ENCODE results near the gene CHST3.
"Not testable (repeated sequence)": the region's sequence is repeated elsewhere in the genome, so short reads cannot be mapped to it uniquely, and the experiment has no call there.

The CHST3 gene

GRCh38 chr10:71957546-71958275, 6.5 kb upstream of the CHST3 start:
- Histone ChIP-seq H3K9ac (ENCODE audit: low read length) (no peak overlapping the region), H3K4me3 (ENCODE audit: low read depth in 1 of 2, low read length in 2 of 2) (no peak overlapping the region), H3K36me3 (ENCODE audit: insufficient read depth, low read length) (no peaks in the 10 kb centered on the region), H3K4me1 (ENCODE audit: insufficient read depth, low read length) (no peaks in the 10 kb centered on the region), H3K27me3 (ENCODE audit: control insufficient read depth in 1 of 2, insufficient read depth in 2 of 2, low read length in 2 of 2) (no peaks in the 10 kb centered on the region), H3K9me3 (ENCODE audit: low read length) (peaks cover 4% of the 10 kb centered on the region), H3K27ac (ENCODE audit: low read depth, low read length) (no peak overlapping the region)

DNA sequence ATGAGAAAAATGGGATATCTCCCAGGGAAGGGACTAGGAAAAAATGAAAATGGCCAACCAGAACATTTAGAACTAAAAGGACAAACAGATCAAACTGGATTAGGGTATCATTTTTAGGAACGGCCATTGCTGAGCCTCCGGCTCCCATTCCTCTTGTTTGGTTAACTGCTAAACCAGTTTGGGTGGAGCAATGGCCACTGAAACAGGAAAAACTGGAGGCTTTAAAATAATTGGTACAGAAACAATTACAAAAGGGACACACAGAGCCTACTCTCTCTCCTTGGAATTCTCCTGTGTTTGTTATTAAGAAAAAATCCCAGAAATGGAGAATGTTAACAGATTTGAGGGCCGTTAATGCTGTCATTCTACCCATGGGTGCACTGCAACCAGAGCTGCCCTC, 4.7 kb upstream of the CHST3 start:
- H3K27ac ChIP-seq (ENCODE audit: low read depth, low read length), result no peak overlapping the region
- H3K4me1 ChIP-seq (ENCODE audit: insufficient read depth, low read length), result peaks cover 7% of the 10 kb centered on the region
- no peak overlapping the region for H3K4me3 ChIP-seq (ENCODE audit: low read depth in 1 of 2, low read length in 2 of 2)
- H3K9me3 ChIP-seq (ENCODE audit: low read length), result peaks cover 4% of the 10 kb centered on the region
- H3K9ac ChIP-seq (ENCODE audit: low read length), result no peak overlapping the region
- H3K27me3 ChIP-seq (ENCODE audit: control insufficient read depth in 1 of 2, insufficient read depth in 2 of 2, low read length in 2 of 2), result no peaks in the 10 kb centered on the region
- H3K36me3 ChIP-seq (ENCODE audit: insufficient read depth, low read length), result no peaks in the 10 kb centered on the region

GRCh38 chr10:71961831-71962230, 2.4 kb upstream of the CHST3 start:
- no peak overlapping the region for H3K9ac ChIP-seq (ENCODE audit: low read length)
- H3K27me3 ChIP-seq (ENCODE audit: control insufficient read depth in 1 of 2, insufficient read depth in 2 of 2, low read length in 2 of 2), result no peaks in the 10 kb centered on the region
- H3K4me3 ChIP-seq (ENCODE audit: low read depth in 1 of 2, low read length in 2 of 2), result no peak overlapping the region
- no peaks in the 10 kb centered on the region for H3K9me3 ChIP-seq (ENCODE audit: low read length)
- peaks cover 24% of the 10 kb centered on the region for H3K4me1 ChIP-seq (ENCODE audit: insufficient read depth, low read length)
- no peak overlapping the region for H3K27ac ChIP-seq (ENCODE audit: low read depth, low read length)
- H3K36me3 ChIP-seq (ENCODE audit: insufficient read depth, low read length), result no peaks in the 10 kb centered on the region

- Histone ChIP-seq H3K27ac (ENCODE audit: low read depth, low read length) (peak overlapping the region; percentile 91), H3K4me1 (ENCODE audit: insufficient read depth, low read length) (peaks cover 26% of the 10 kb centered on the region), H3K36me3 (ENCODE audit: insufficient read depth, low read length) (no peaks in the 10 kb centered on the region), H3K9ac (ENCODE audit: low read length) (peak overlapping the region; percentile 98), H3K27me3 (ENCODE audit: control insufficient read depth in 1 of 2, insufficient read depth in 2 of 2, low read length in 2 of 2) (no peaks in the 10 kb centered on the region), H3K9me3 (ENCODE audit: low read length) (no peaks in the 10 kb centered on the region), H3K4me3 (ENCODE audit: low read depth in 1 of 2, low read length in 2 of 2) (no peak overlapping the region)
Measured at GRCh38 chr10:71962901-71963300, 1.3 kb upstream of the CHST3 start.

DNA sequence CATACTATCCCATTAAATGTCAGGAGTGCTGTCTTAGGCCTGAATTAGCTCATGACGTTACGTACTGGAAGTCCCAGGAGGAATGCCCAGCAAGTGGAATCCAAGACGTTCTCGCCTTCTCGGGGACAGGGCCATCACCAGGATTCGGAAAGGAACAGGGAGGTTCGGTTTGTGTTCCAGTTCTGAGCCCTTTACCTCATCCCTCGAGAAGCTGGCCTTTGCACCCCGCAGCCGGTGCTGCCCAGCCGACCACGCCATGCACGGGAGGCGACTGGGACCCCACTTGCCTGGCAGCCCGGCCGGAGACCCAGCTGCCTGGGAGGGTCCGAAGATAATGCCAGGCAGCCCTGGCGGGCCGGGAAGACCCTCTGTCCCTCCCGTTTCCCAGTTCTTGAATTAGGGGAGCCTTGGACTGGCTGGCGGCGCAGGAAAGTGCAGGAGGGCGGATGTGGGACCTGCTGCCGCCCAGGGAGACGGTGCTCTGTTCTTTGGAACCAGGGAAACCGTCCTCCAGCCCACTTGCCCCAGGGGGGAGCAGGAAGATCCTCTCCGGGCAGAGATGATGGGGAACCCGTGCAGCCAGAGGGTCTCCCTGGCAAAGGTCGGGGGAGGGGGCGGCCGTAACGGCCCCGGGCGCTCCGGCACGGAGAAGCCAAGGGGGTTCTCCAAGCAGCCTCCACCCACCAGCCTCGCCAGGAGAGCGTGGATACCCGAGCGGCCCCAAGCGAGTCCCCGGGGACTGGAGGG, 671 bp upstream of the CHST3 start:
- peaks cover 31% of the 10 kb centered on the region for H3K4me1 ChIP-seq (ENCODE audit: insufficient read depth, low read length)

DNA sequence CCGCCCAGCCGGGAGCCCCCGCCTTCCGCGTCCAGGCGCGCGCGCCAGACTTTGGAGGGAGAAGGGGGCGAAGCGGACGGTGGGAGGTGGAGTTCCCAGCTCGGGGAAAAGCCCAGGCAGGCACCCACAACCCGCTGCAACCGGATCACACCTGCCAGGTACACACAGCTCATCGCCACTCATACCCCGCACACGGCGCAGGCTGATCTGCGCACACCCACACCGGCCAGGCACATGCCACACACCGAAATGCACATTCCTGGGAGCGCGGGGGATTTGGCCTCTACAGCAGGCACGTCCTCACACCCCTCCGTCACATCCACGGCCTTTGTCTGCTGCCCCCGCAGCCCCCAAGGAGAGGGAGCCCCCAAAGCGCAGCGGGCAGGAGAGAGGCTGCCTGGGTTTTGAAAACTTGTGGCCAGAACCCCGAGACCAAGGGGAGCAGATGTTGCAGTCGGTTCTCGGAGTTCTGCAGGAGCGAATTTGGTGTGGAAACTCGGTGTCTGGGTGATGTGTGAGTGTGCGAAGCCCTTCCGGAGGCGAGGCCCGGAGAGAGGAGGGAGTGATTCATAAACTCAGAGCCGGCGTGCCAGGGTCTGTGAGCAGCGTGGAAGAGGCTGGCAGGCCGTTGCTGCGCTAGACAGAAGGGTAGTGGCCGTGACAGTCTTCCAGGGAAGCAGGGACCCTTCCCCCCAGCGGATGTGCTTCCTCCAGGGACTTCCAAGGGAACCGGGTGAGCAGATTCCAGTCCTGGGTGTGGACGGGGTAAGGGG, 734 bp downstream of the CHST3 start:
- Histone ChIP-seq H3K36me3 (ENCODE audit: insufficient read depth, low read length) (peaks cover 4% of the 10 kb centered on the region), H3K9me3 (ENCODE audit: low read length) (no peaks in the 10 kb centered on the region), H3K4me3 (ENCODE audit: low read depth in 1 of 2, low read length in 2 of 2) (peak overlapping the region; percentile 70 to 94), H3K9ac (ENCODE audit: low read length) (peak overlapping the region; percentile 98), H3K4me1 (ENCODE audit: insufficient read depth, low read length) (peaks cover 45% of the 10 kb centered on the region), H3K27ac (ENCODE audit: low read depth, low read length) (peak overlapping the region; percentile 91), H3K27me3 (ENCODE audit: control insufficient read depth in 1 of 2, insufficient read depth in 2 of 2, low read length in 2 of 2) (no peaks in the 10 kb centered on the region)

More for the DNA sequence above, 671 bp upstream of the CHST3 start:
- Histone ChIP-seq H3K9ac (ENCODE audit: low read length) (peak overlapping the region; percentile 98), H3K27ac (ENCODE audit: low read depth, low read length) (peak overlapping the region; percentile 91), H3K27me3 (ENCODE audit: control insufficient read depth in 1 of 2, insufficient read depth in 2 of 2, low read length in 2 of 2) (no peaks in the 10 kb centered on the region), H3K4me3 (ENCODE audit: low read depth in 1 of 2, low read length in 2 of 2) (peak overlapping the region; percentile 70 to 94), H3K9me3 (ENCODE audit: low read length) (no peaks in the 10 kb centered on the region), H3K36me3 (ENCODE audit: insufficient read depth, low read length) (no peaks in the 10 kb centered on the region)

GRCh38 chr10:71965623-71966022, 1.4 kb downstream of the CHST3 start:
- Histone ChIP-seq H3K9me3 (ENCODE audit: low read length) (no peaks in the 10 kb centered on the region), H3K4me1 (ENCODE audit: insufficient read depth, low read length) (peaks cover 52% of the 10 kb centered on the region), H3K4me3 (ENCODE audit: low read depth in 1 of 2, low read length in 2 of 2) (peak overlapping the region; percentile 70 to 94), H3K27ac (ENCODE audit: low read depth, low read length) (peak overlapping the region; percentile 91), H3K27me3 (ENCODE audit: control insufficient read depth in 1 of 2, insufficient read depth in 2 of 2, low read length in 2 of 2) (no peaks in the 10 kb centered on the region), H3K36me3 (ENCODE audit: insufficient read depth, low read length) (peaks cover 4% of the 10 kb centered on the region), H3K9ac (ENCODE audit: low read length) (peak overlapping the region; percentile 98)

DNA sequence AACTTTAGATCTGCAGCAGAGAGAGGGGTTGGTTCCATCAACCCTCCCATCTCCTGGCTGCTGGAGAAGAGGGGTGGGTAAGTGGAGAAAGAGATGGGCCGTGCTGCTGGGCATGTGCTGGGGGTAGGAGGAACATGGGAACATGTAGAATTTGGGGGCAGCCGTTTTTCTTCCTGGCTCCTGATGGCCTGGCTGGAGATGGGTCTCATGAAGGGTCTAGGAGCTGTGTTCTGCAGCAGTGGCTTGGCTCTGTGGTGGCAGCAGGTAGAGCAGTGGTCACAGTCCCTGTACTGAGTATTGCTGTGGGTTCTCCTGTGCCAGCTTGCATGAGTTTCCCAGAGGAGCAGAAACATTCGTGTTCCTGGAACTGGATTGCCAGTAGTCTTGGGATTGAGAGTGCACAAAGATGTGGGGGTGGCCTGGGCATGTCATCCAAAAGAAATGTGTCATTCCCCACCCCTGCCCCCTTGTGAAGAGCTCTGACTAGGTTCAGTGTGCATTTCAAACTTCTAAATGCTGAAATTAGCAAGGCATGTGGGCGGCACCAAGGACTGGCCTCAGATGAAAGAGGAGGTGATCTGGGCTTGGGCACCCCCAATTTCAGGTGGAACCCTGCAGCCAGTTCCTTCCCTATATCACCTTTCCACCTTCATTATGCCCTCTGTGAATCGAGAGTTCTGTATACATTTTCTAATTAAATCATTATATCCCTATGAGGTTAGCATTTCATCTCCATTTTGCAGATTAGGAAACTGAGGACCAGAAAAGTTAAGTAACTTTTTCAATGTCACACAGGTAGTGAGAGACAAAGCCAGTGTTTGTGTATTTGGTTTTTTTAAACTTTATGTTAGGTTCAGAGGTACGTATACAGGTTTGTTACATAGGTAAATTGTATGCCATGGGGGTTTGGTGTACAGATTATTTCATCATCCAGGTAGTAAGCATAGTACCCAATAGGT, 2.1 kb downstream of the CHST3 start:
- peaks cover 59% of the 10 kb centered on the region for H3K4me1 ChIP-seq (ENCODE audit: insufficient read depth, low read length)
- peak overlapping the region; percentile 91 for H3K27ac ChIP-seq (ENCODE audit: low read depth, low read length)
- H3K9ac ChIP-seq (ENCODE audit: low read length), result peak overlapping the region; percentile 98
- H3K36me3 ChIP-seq (ENCODE audit: insufficient read depth, low read length), result peaks cover 4% of the 10 kb centered on the region
- no peaks in the 10 kb centered on the region for H3K27me3 ChIP-seq (ENCODE audit: control insufficient read depth in 1 of 2, insufficient read depth in 2 of 2, low read length in 2 of 2)
- no peaks in the 10 kb centered on the region for H3K9me3 ChIP-seq (ENCODE audit: low read length)
- H3K4me3 ChIP-seq (ENCODE audit: low read depth in 1 of 2, low read length in 2 of 2), result peak overlapping the region; percentile 70 to 94

- not testable (repeated sequence) for H3K4me3 ChIP-seq (ENCODE audit: low read depth in 1 of 2, low read length in 2 of 2); H3K9ac ChIP-seq (ENCODE audit: low read length); H3K36me3 ChIP-seq (ENCODE audit: insufficient read depth, low read length); H3K9me3 ChIP-seq (ENCODE audit: low read length); H3K27ac ChIP-seq (ENCODE audit: low read depth, low read length); H3K27me3 ChIP-seq (ENCODE audit: control insufficient read depth in 1 of 2, insufficient read depth in 2 of 2, low read length in 2 of 2)
- H3K4me1 ChIP-seq (ENCODE audit: insufficient read depth, low read length), result peaks cover 75% of the 10 kb centered on the region
Measured at GRCh38 chr10:71967958-71968357, 3.8 kb downstream of the CHST3 start.

GRCh38 chr10:71968553-71969474, 4.6 kb downstream of the CHST3 start:
- Histone ChIP-seq H3K27me3 (ENCODE audit: control insufficient read depth in 1 of 2, insufficient read depth in 2 of 2, low read length in 2 of 2) (no peaks in the 10 kb centered on the region), H3K36me3 (ENCODE audit: insufficient read depth, low read length) (peaks cover 4% of the 10 kb centered on the region), H3K4me1 (ENCODE audit: insufficient read depth, low read length) (peaks cover 77% of the 10 kb centered on the region), H3K4me3 (ENCODE audit: low read depth in 1 of 2, low read length in 2 of 2) (no peak overlapping the region), H3K9ac (ENCODE audit: low read length) (no peak overlapping the region), H3K9me3 (ENCODE audit: low read length) (no peaks in the 10 kb centered on the region), H3K27ac (ENCODE audit: low read depth, low read length) (peak overlapping the region; percentile 49)

Data from muscle layer of colon (tissue), 2 donors.